ENCODE data around the gene CDC42EP3.

DNA sequence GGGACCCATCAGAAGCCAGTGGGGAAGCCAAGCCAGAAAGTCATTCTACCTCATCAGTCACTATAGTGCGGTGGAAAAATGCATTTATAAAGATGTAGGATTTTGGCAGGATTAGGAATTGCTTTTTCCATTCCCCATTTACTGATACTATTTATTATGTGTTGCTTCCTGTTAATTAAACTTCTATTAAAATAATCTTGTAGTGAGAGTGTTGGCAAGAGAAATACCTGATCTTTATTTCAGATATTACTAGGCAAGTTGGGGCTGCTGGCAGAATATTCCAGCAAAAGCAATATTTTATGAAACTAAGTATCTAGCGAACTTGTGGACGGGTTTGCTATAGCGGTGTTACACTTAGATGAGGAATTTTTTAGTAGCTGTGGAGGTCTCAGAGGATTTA is 23.9 kb upstream of the CDC42EP3 start:
- TF ChIP-seq POLR2A (IDR thresholded peaks at IDR 0.05; ENCODE audit: low read depth, low read length) (no peak), TAF1 (IDR thresholded peaks at IDR 0.05; ENCODE audit: borderline replicate concordance, low read depth, low read length) (no peak)

Data from GM12892 (cell line).